ENCODE measurements around the gene TBR1. TPM values are rescaled to one million over a fixed set of nuclear protein-coding genes. Genes with fewer than 3 reads are reported as not detected.

The TBR1 gene
- total RNA-seq, 1 experiment from 2014 or later = not detected

- intact Hi-C loops (cut with micrococcal nuclease) = no loop called here
- Histone ChIP-seq H3K27ac (ENCODE audit: low read length) (no peak overlapping the region), H3K79me2 (ENCODE audit: low read length) (no peaks in the 10 kb centered on the region), H2AFZ (ENCODE audit: low read length) (no peak overlapping the region), H3K27me3 (ENCODE audit: low read length) (no peaks in the 10 kb centered on the region), H3K9ac (ENCODE audit: low read length) (no peak overlapping the region), H3K9me3 (ENCODE audit: low read length) (no peaks in the 10 kb centered on the region), H3K4me1 (ENCODE audit: insufficient read depth, low read length) (no peaks in the 10 kb centered on the region), H3F3A (ENCODE audit: low read length, unreplicated experiment) (no peaks in the 10 kb centered on the region), H3K36me3 (ENCODE audit: low read depth, low read length) (peaks cover 45% of the 10 kb centered on the region), H3K9me2 (replicated peaks; ENCODE audit: low read length) (no peaks in the 10 kb centered on the region), H3K4me2 (ENCODE audit: low read length) (no peak overlapping the region), H3K4me3 (ENCODE audit: low read length) (no peak overlapping the region), H4K20me1 (ENCODE audit: low read length) (peaks cover 6% of the 10 kb centered on the region; the same call in 1 of the 2 replicates)
- ATAC-seq (no peak), DNase-seq (no peak)
- ChIA-PET POLR2A (ENCODE audit: unreplicated experiment) (no interaction called here), CTCF (no interaction called here)
- no TSS peak for BruUV-seq (replicated peaks)
- no peak for TF ChIP-seq CTCF (conservative IDR thresholded peaks at IDR 0.05; ENCODE audit: low read depth, low read length)
- TF ChIP-seq EZH2 (IDR thresholded peaks at IDR 0.05; ENCODE audit: low read length, unreplicated experiment) = no peak
- TF ChIP-seq EZH2phosphoT487 (IDR thresholded peaks at IDR 0.05; ENCODE audit: borderline replicate concordance, low read length) = no peak
These were observed 29.8 kb upstream of the TBR1 start for GRCh38 chr2:161386228-161386824.

GRCh38 chr2:161388146-161388779, 27.8 kb upstream of the TBR1 start:
- no TSS peak for BruUV-seq (replicated peaks)
- Histone ChIP-seq H3K9me3 (ENCODE audit: low read length) (no peaks in the 10 kb centered on the region), H3F3A (ENCODE audit: low read length, unreplicated experiment) (no peaks in the 10 kb centered on the region), H3K79me2 (ENCODE audit: low read length) (no peaks in the 10 kb centered on the region), H3K4me1 (ENCODE audit: insufficient read depth, low read length) (no peaks in the 10 kb centered on the region), H3K9ac (ENCODE audit: low read length) (no peak overlapping the region), H4K20me1 (ENCODE audit: low read length) (peaks cover 6% of the 10 kb centered on the region; the same call in 1 of the 2 replicates), H3K36me3 (ENCODE audit: low read depth, low read length) (peaks cover 59% of the 10 kb centered on the region), H3K9me2 (replicated peaks; ENCODE audit: low read length) (no peaks in the 10 kb centered on the region), H3K4me2 (ENCODE audit: low read length) (no peak overlapping the region), H3K27me3 (ENCODE audit: low read length) (no peaks in the 10 kb centered on the region), H3K27ac (ENCODE audit: low read length) (no peak overlapping the region), H2AFZ (ENCODE audit: low read length) (no peak overlapping the region), H3K4me3 (ENCODE audit: low read length) (no peak overlapping the region)
- no peak for DNase-seq
- intact Hi-C loops (cut with micrococcal nuclease) = no loop called here
- POLR2A ChIA-PET (ENCODE audit: unreplicated experiment) = no interaction called here
- CTCF ChIA-PET = no interaction called here
- ATAC-seq = no peak
- TF ChIP-seq EZH2phosphoT487 (IDR thresholded peaks at IDR 0.05; ENCODE audit: borderline replicate concordance, low read length) (no peak), CTCF (conservative IDR thresholded peaks at IDR 0.05; ENCODE audit: low read depth, low read length) (no peak), EZH2 (IDR thresholded peaks at IDR 0.05; ENCODE audit: low read length, unreplicated experiment) (no peak)
